ENCODE measurements around the gene SPATS2.

SPATS2 gene

GRCh38 chr12:49446571-49446970 is 79.3 kb downstream of the SPATS2 start:
- no peak for TF ChIP-seq TEAD4 (IDR thresholded peaks at IDR 0.05)
- TF ChIP-seq TCF12 (IDR thresholded peaks at IDR 0.05; ENCODE audit: low read depth): no peak
- no peak for TF ChIP-seq CEBPB (IDR thresholded peaks at IDR 0.05)
- no peak for TF ChIP-seq TAF1 (IDR thresholded peaks at IDR 0.05; ENCODE audit: low read depth)
- no peak for TF ChIP-seq FOXM1 (IDR thresholded peaks at IDR 0.05; ENCODE audit: borderline replicate concordance, low read depth)
- TF ChIP-seq RAD21 (IDR thresholded peaks at IDR 0.05; ENCODE audit: low read depth): no peak
- TF ChIP-seq CREB1 (IDR thresholded peaks at IDR 0.05; ENCODE audit: low read depth): no peak
- TF ChIP-seq EGR1 (IDR thresholded peaks at IDR 0.05): no peak
- TF ChIP-seq USF1 (IDR thresholded peaks at IDR 0.05): no peak
- no peak for TF ChIP-seq EP300 (IDR thresholded peaks at IDR 0.05; ENCODE audit: borderline replicate concordance)
- TF ChIP-seq, protein P1, sequence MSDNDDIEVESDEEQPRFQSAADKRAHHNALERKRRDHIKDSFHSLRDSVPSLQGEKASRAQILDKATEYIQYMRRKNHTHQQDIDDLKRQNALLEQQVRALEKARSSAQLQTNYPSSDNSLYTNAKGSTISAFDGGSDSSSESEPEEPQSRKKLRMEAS (IDR thresholded peaks at IDR 0.05): no peak
- TF ChIP-seq YY1 (IDR thresholded peaks at IDR 0.05; ENCODE audit: low read depth): no peak
- no peak for TF ChIP-seq REST (IDR thresholded peaks at IDR 0.05; ENCODE audit: low read depth)
- no peak for TF ChIP-seq NFIC (IDR thresholded peaks at IDR 0.05)
- no peak for TF ChIP-seq ZBTB7A (IDR thresholded peaks at IDR 0.05; ENCODE audit: low read depth)

- TF ChIP-seq EP300 (IDR thresholded peaks at IDR 0.05; ENCODE audit: borderline replicate concordance) (no peak), TCF12 (IDR thresholded peaks at IDR 0.05; ENCODE audit: low read depth) (no peak), REST (IDR thresholded peaks at IDR 0.05; ENCODE audit: low read depth) (no peak)
These were observed 81.6 kb downstream of the SPATS2 start for GRCh38 chr12:49448858-49449257.

DNA sequence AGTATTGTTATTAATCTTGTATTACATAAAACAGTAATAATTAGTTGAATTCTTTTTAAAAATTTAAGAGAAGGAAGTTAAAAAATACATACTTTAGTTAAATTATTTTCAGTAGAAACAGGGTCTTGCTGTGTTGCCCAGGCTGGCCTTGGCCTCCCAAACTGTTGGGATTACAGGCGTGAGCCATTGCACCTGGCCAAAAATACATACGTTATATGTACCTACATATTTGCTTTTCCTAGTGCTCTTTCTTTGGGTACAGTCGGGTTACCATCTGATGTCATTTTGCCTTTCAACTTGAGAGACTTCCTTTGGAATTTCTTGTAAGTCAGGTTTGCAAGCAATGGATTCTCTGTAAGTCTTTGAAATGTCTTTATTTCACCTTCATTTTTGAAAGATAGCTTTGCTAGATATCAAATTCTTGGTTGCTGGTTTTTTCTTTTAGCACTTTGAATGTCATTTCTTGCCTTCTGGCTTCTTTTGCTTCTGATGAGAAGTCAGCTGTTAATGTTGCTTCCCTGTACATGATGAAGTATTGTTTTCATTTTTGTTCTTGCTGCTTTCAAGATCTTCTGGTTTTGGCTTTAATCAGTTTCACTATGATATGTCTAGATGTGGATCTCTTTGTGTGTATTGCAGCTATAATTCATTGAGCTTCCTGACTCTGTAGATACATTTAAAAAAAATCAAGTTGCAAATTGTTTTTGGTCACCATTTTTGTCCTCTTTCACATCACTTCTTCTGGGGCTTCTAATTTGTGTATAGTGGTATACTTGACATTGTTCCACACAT is 84.4 kb downstream of the SPATS2 start:
- TF ChIP-seq EGR1 (IDR thresholded peaks at IDR 0.05): no peak
- TF ChIP-seq, protein P1 (IDR thresholded peaks at IDR 0.05): no peak
- no peak for TF ChIP-seq TCF12 (IDR thresholded peaks at IDR 0.05; ENCODE audit: low read depth)
- TF ChIP-seq CREB1 (IDR thresholded peaks at IDR 0.05; ENCODE audit: low read depth): no peak
- TF ChIP-seq TEAD4 (IDR thresholded peaks at IDR 0.05): no peak
- no peak for TF ChIP-seq ZBTB7A (IDR thresholded peaks at IDR 0.05; ENCODE audit: low read depth)
- TF ChIP-seq YY1 (IDR thresholded peaks at IDR 0.05; ENCODE audit: low read depth): no peak
- TF ChIP-seq EP300 (IDR thresholded peaks at IDR 0.05; ENCODE audit: borderline replicate concordance): no peak
- no peak for TF ChIP-seq TAF1 (IDR thresholded peaks at IDR 0.05; ENCODE audit: low read depth)
- TF ChIP-seq CEBPB (IDR thresholded peaks at IDR 0.05): no peak
- TF ChIP-seq USF1 (IDR thresholded peaks at IDR 0.05): no peak
- TF ChIP-seq RAD21 (IDR thresholded peaks at IDR 0.05; ENCODE audit: low read depth): no peak
- TF ChIP-seq REST (IDR thresholded peaks at IDR 0.05; ENCODE audit: low read depth): no peak
- no peak for TF ChIP-seq FOXM1 (IDR thresholded peaks at IDR 0.05; ENCODE audit: borderline replicate concordance, low read depth)
- no peak for TF ChIP-seq NFIC (IDR thresholded peaks at IDR 0.05)

GRCh38 chr12:49455501-49455900 is 88.2 kb downstream of the SPATS2 start:
- TF ChIP-seq NFIC (IDR thresholded peaks at IDR 0.05) (no peak), CREB1 (IDR thresholded peaks at IDR 0.05; ENCODE audit: low read depth) (no peak), TAF1 (IDR thresholded peaks at IDR 0.05; ENCODE audit: low read depth) (no peak), USF1 (IDR thresholded peaks at IDR 0.05) (no peak), TCF12 (IDR thresholded peaks at IDR 0.05; ENCODE audit: low read depth) (no peak), EP300 (IDR thresholded peaks at IDR 0.05; ENCODE audit: borderline replicate concordance) (no peak), YY1 (IDR thresholded peaks at IDR 0.05; ENCODE audit: low read depth) (no peak), ZBTB7A (IDR thresholded peaks at IDR 0.05; ENCODE audit: low read depth) (no peak), TEAD4 (IDR thresholded peaks at IDR 0.05) (no peak), FOXM1 (IDR thresholded peaks at IDR 0.05; ENCODE audit: borderline replicate concordance, low read depth) (no peak), RAD21 (IDR thresholded peaks at IDR 0.05; ENCODE audit: low read depth) (no peak)
- TF ChIP-seq, protein P1 (IDR thresholded peaks at IDR 0.05): no peak

Data from Ishikawa (cell line).